Measurements from ENCODE around the gene SLC25A47. TPM values are rescaled to one million over a fixed set of nuclear protein-coding genes. Genes with fewer than 3 reads are reported as not detected.
"Not testable (repeated sequence)": the region's sequence is repeated elsewhere in the genome, so short reads cannot be mapped to it uniquely, and the experiment has no call there.

Gene SLC25A47
- total RNA-seq, 2 experiments from 2014 or later = not detected

- H3K27me3 Mint-ChIP-seq = no peaks in the 10 kb centered on the region
- DNase-seq = peak; percentile 81
- CTCF ChIA-PET = interaction anchor here (0.6 to 5.9 kb wide), 20 partner anchors 9 to 213 kb away, joined by 3 to 31 read pairs (median 4); partner anchors contain the start of gene WDR25
- peaks cover 11% of the 10 kb centered on the region for H3K4me1 Mint-ChIP-seq
- H3K27ac Mint-ChIP-seq = no peak overlapping the region
- POLR2A ChIA-PET = interaction anchor here (0.5 to 1.5 kb wide), 7 partner anchors 9 to 361 kb away, joined by 3 to 5 read pairs (median 3); a partner anchor contains a TSS
- no peaks in the 10 kb centered on the region for H3K9me3 Mint-ChIP-seq
- peak overlapping the region; percentile 78 for H3K4me3 Mint-ChIP-seq
- no peaks in the 10 kb centered on the region for H3K36me3 Mint-ChIP-seq (ENCODE audit: low read depth)
These were observed 37.9 kb upstream of the SLC25A47 start for GRCh38 chr14:100285021-100285912.

- ChIA-PET CTCF (interaction anchor here (0.9 to 5.9 kb wide), 15 partner anchors 8 to 91 kb away, joined by 3 to 31 read pairs (median 5); partner anchors contain the start of gene WDR25), POLR2A (interaction anchor here (0.7 to 1.5 kb wide), 4 partner anchors 9 to 89 kb away, joined by 3 to 4 read pairs (median 3); a partner anchor contains a TSS)
- Mint-ChIP-seq H3K27me3 (no peaks in the 10 kb centered on the region), H3K36me3 (ENCODE audit: low read depth) (no peaks in the 10 kb centered on the region), H3K27ac (peak overlapping the region; percentile 69), H3K9me3 (no peaks in the 10 kb centered on the region), H3K4me1 (peaks cover 6% of the 10 kb centered on the region), H3K4me3 (peak overlapping the region; percentile 78)
- DNase-seq = no peak
These were observed 37.2 kb upstream of the SLC25A47 start for GRCh38 chr14:100285913-100286400.

- H3K9me3 Mint-ChIP-seq = no peaks in the 10 kb centered on the region
- no peaks in the 10 kb centered on the region for H3K27me3 Mint-ChIP-seq
- peak overlapping the region; percentile 17 for H3K4me3 Mint-ChIP-seq
- ChIA-PET CTCF (interaction anchor here (1.1 to 5.9 kb wide), 9 partner anchors 14 to 91 kb away, joined by 3 to 31 read pairs (median 9); partner anchors contain the start of gene WDR25), POLR2A (interaction anchor here (1.2 to 1.5 kb wide), 4 partner anchors 8 to 89 kb away, joined by 3 to 4 read pairs (median 4); a partner anchor contains a TSS)
- H3K36me3 Mint-ChIP-seq (ENCODE audit: low read depth) = no peaks in the 10 kb centered on the region
- DNase-seq = no peak
- H3K27ac Mint-ChIP-seq = no peak overlapping the region
- peaks cover 6% of the 10 kb centered on the region for H3K4me1 Mint-ChIP-seq
These were observed 36.5 kb upstream of the SLC25A47 start for GRCh38 chr14:100286484-100287191.

GRCh38 chr14:100287202-100287997 is 35.7 kb upstream of the SLC25A47 start:
- Mint-ChIP-seq H3K36me3 (ENCODE audit: low read depth) (no peaks in the 10 kb centered on the region), H3K27me3 (no peaks in the 10 kb centered on the region), H3K9me3 (no peaks in the 10 kb centered on the region), H3K27ac (no peak overlapping the region), H3K4me1 (peaks cover 6% of the 10 kb centered on the region), H3K4me3 (no peak overlapping the region)
- CTCF ChIA-PET = interaction anchor here (1.8 to 5.9 kb wide), 2 partner anchors 45 to 87 kb away, joined by 9 to 31 read pairs; a partner anchor contains a TSS
- no peak for DNase-seq
- POLR2A ChIA-PET = interaction anchor here (1.5 kb wide), 2 partner anchors 7 to 66 kb away, joined by 3 to 4 read pairs; no protein-coding TSS in a partner anchor

GRCh38 chr14:100287998-100288295 is 35.2 kb upstream of the SLC25A47 start:
- H3K27ac Mint-ChIP-seq; CTCF ChIA-PET; DNase-seq; H3K4me3 Mint-ChIP-seq; H3K9me3 Mint-ChIP-seq; H3K36me3 Mint-ChIP-seq (ENCODE audit: low read depth); H3K27me3 Mint-ChIP-seq; H3K4me1 Mint-ChIP-seq: not testable (repeated sequence)
- POLR2A ChIA-PET = interaction anchor here (1.5 kb wide), 1 partner anchor 67 kb away, joined by 4 read pairs; no protein-coding TSS in a partner anchor

GRCh38 chr14:100288382-100289185 is 34.6 kb upstream of the SLC25A47 start:
- no peaks in the 10 kb centered on the region for H3K27me3 Mint-ChIP-seq

GRCh38 chr14:100289916-100290606 is 33.1 kb upstream of the SLC25A47 start:
- Mint-ChIP-seq H3K27me3 (no peaks in the 10 kb centered on the region), H3K4me3 (no peak overlapping the region), H3K4me1 (peaks cover 4% of the 10 kb centered on the region), H3K9me3 (no peaks in the 10 kb centered on the region), H3K27ac (no peak overlapping the region), H3K36me3 (ENCODE audit: low read depth) (no peaks in the 10 kb centered on the region)
- ChIA-PET POLR2A (interaction anchor here (1.3 kb wide), 1 partner anchor 85 kb away, joined by 3 read pairs; a partner anchor contains a TSS), CTCF (interaction anchor here (0.7 to 1.1 kb wide), 3 partner anchors 13 to 88 kb away, joined by 3 read pairs; no protein-coding TSS in a partner anchor)
- no peak for DNase-seq

More at GRCh38 chr14:100288382-100289185, 34.6 kb upstream of the SLC25A47 start:
- H3K9me3 Mint-ChIP-seq = no peaks in the 10 kb centered on the region
- H3K36me3 Mint-ChIP-seq (ENCODE audit: low read depth) = no peaks in the 10 kb centered on the region
- H3K4me3 Mint-ChIP-seq = no peak overlapping the region
- peaks cover 6% of the 10 kb centered on the region for H3K4me1 Mint-ChIP-seq
- no peak overlapping the region for H3K27ac Mint-ChIP-seq
- ChIA-PET CTCF (no interaction called here), POLR2A (interaction anchor here (1.5 kb wide), 1 partner anchor 67 kb away, joined by 4 read pairs; no protein-coding TSS in a partner anchor)
- no peak for DNase-seq

GRCh38 chr14:100290607-100291304 is 32.4 kb upstream of the SLC25A47 start:
- Mint-ChIP-seq H3K4me3 (no peak overlapping the region), H3K9me3 (no peaks in the 10 kb centered on the region), H3K36me3 (ENCODE audit: low read depth) (no peaks in the 10 kb centered on the region), H3K4me1 (peaks cover 4% of the 10 kb centered on the region), H3K27ac (no peak overlapping the region), H3K27me3 (no peaks in the 10 kb centered on the region)
- no peak for DNase-seq
- CTCF ChIA-PET = interaction anchor here (0.9 to 1.1 kb wide), 2 partner anchors 12 to 87 kb away, joined by 3 read pairs; no protein-coding TSS in a partner anchor
- POLR2A ChIA-PET = interaction anchor here (1.3 kb wide), 1 partner anchor 84 kb away, joined by 3 read pairs; a partner anchor contains a TSS

- CTCF ChIA-PET = no interaction called here
These were observed 31.6 kb upstream of the SLC25A47 start for GRCh38 chr14:100291305-100292075.

GRCh38 chr14:100292301-100292775 is 30.8 kb upstream of the SLC25A47 start:
- no peaks in the 10 kb centered on the region for H3K27me3 Mint-ChIP-seq
- CTCF ChIA-PET = no interaction called here
- H3K27ac Mint-ChIP-seq = no peak overlapping the region
- POLR2A ChIA-PET = no interaction called here
- no peaks in the 10 kb centered on the region for H3K9me3 Mint-ChIP-seq
- H3K4me3 Mint-ChIP-seq = no peak overlapping the region
- H3K36me3 Mint-ChIP-seq (ENCODE audit: low read depth) = no peaks in the 10 kb centered on the region
- H3K4me1 Mint-ChIP-seq = no peaks in the 10 kb centered on the region
- no peak for DNase-seq

More at GRCh38 chr14:100291305-100292075, 31.6 kb upstream of the SLC25A47 start:
- DNase-seq = no peak
- Mint-ChIP-seq H3K36me3 (ENCODE audit: low read depth) (no peaks in the 10 kb centered on the region), H3K27ac (no peak overlapping the region), H3K4me3 (no peak overlapping the region), H3K9me3 (no peaks in the 10 kb centered on the region), H3K27me3 (no peaks in the 10 kb centered on the region), H3K4me1 (no peaks in the 10 kb centered on the region)
- POLR2A ChIA-PET = interaction anchor here (1.3 kb wide), 1 partner anchor 84 kb away, joined by 3 read pairs; a partner anchor contains a TSS

All from activated CD4-positive, alpha-beta memory T cell treated with anti-CD3 and anti-CD28 coated beads, Interleukin-2, amount 10 ng/mL, durations not matched to agents 7 days and 5 days (primary cell).